Keratinocyte (primary cell): ENCODE measurements around the gene CLEC2A.
"Not testable (repeated sequence)": the region's sequence is repeated elsewhere in the genome, so short reads cannot be mapped to it uniquely, and the experiment has no call there.

Source experiments
- CTCF ChIP-seq, 3 experiments: IDR thresholded peaks in 1 of 3; conservative IDR thresholded peaks in 1 of 3; optimal IDR thresholded peaks in 1 of 3; 2 replicates in 2 of 3; 3 replicates in 1 of 3; pipeline versions ENCODE3 to v1.5.1; 2011; ENCODE audit warnings: low read length in 3 of 3, mild to moderate bottlenecking in 3 of 3, moderate library complexity in 2 of 3, control low read depth in 1 of 3, inconsistent platforms in 1 of 3; ENCODE audit not compliant: insufficient read depth in 2 of 3; ENCODE audit errors: extremely low read depth in 1 of 3
- EZH2 ChIP-seq: IDR thresholded peaks from one replicate; pipeline ENCODE4 v1.6.1; 2012; ENCODE audit warnings: inconsistent platforms, mild to moderate bottlenecking, low read length, moderate library complexity

- TF ChIP-seq CTCF (optimal IDR thresholded peaks at IDR 0.05 in 1 of 3, IDR thresholded peaks at IDR 0.05 in 1 of 3, conservative IDR thresholded peaks at IDR 0.05 in 1 of 3; ENCODE audit: extremely low read depth in 1 of 3, insufficient read depth in 2 of 3, low read length in 3 of 3); EZH2: not testable (repeated sequence)
These were observed 42.6 kb upstream of the CLEC2A start for GRCh38 chr12:9974731-9975130.
